GM12873 (cell line): ENCODE data around the gene NIT1.

Source experiments
- TF ChIP-seq, protein P1 (sequence below): IDR thresholded peaks from 2 replicates; pipeline ENCODE4 v1.5.1; 2012; ENCODE audit warnings: low read depth, mild to moderate bottlenecking, moderate library complexity, low read length, control low read depth; ENCODE audit not compliant: insufficient read depth; ENCODE audit errors: missing control alignments

Gene NIT1, protein sequence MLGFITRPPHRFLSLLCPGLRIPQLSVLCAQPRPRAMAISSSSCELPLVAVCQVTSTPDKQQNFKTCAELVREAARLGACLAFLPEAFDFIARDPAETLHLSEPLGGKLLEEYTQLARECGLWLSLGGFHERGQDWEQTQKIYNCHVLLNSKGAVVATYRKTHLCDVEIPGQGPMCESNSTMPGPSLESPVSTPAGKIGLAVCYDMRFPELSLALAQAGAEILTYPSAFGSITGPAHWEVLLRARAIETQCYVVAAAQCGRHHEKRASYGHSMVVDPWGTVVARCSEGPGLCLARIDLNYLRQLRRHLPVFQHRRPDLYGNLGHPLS

DNA sequence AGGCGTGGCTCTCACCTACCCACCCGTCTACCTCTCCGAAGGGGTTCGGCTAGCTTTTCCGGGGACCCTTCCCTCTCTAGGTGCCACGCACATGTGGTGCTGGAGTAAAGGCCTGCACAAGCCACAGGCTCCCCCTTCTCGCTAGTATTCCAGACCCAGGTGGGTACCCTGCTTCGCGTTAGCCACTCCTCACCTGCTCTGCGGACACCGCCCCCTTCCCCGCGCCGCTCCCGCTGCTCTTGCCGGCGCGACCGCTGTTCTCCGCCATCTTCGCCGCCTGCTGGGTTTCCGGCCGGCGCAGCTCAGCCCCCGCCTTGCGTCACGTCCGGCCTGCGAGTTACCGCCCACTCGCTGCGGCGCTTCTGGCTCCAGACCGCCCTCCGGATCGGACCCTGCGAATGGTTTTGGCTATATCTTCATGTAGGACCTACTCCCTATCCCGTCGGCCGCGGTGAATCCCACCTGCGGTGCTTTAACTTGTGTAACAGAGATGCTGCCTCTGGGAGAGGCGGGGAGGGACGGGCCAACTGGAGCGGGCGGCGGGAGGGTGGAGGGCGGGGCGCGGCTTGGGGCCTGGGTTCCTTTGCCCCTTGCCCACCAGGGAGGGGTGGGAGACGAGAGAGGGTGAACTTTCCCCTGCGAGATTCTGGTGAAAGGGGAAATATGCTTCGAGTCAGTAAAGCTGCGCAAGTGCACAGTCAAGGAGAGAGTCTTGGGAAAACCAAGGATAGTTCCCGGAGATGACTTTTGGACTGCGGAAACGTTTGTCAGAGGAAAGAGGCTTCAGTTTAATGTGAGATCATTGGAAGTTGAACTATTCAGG, at the start of gene NIT1, which contains the start of gene PFDN2:
TSS of gene NIT1 (plus strand) at position 347 of the 823 bp plus-strand sequence. CDS start at position 419, 72 bp downstream.
TSS of gene PFDN2 (minus strand) at position 279 of the 823 bp plus-strand sequence. CDS start at position 268, 11 bp downstream.
- TF ChIP-seq, protein P1, sequence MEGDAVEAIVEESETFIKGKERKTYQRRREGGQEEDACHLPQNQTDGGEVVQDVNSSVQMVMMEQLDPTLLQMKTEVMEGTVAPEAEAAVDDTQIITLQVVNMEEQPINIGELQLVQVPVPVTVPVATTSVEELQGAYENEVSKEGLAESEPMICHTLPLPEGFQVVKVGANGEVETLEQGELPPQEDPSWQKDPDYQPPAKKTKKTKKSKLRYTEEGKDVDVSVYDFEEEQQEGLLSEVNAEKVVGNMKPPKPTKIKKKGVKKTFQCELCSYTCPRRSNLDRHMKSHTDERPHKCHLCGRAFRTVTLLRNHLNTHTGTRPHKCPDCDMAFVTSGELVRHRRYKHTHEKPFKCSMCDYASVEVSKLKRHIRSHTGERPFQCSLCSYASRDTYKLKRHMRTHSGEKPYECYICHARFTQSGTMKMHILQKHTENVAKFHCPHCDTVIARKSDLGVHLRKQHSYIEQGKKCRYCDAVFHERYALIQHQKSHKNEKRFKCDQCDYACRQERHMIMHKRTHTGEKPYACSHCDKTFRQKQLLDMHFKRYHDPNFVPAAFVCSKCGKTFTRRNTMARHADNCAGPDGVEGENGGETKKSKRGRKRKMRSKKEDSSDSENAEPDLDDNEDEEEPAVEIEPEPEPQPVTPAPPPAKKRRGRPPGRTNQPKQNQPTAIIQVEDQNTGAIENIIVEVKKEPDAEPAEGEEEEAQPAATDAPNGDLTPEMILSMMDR, result no peak

DNA sequence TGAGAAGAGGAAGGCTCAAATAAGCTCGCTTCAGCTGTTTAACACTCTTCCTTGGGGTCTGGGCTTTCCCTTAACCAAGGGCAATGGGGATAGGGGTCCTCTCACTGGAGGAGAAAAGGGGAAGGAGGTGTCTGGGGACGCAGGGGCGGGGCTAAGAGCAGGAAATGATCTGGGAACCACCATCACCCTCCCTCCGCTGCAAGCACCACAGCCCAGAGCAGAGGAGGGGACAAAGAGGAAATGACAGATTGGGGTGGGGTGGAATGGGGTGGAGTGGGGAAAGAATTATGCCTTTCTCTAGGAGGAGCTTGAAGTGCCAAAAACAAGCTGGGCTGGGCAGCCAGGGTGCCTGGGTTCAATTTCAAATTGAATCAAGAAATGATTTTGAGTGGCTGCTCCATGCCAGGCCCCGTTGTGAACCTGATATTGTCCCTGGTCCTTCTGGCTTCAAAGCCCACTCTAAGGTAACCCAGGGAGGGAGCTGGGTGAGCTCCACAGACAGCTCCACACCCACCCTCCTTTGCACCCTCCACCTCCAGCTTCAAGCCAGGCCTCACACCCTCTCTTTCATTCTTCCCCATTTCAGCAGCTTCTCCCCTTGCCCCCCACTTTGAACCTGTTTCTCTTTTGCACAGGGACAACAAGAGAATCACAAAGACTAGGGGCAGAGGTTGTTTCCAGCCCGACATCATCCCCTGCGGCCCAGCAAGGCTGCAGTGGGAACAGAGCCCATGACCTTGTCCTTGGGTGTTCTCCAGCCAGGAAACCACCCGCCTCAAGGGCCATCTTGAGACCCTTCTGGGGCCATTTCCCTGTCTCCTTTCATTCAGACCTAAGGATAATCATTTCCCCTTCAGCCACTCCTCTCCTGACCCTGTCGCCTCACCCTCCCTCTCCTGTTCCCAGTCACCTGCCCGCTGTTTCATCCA, 49.3 kb upstream of the NIT1 start:
- TF ChIP-seq, protein P1, result no peak

DNA sequence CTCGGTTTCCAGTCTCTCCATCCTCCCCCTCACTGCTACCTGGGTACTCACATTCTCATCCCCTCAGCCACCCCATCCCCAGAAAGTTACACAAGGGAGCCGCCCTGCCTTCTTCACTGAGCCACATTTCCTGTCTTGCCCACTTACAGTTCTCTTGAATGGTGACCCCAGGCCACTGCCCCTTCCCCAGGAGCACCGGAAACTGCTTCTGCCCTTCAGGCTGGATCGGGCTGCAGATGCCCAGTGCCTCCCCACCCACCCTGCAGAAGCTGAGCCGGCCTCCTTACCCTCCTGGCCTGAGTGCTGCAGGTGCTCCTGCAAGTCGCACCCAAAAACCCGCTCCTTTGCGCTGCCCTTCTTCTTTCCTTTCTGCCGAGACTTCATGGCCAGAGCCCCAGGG, 48.7 kb upstream of the NIT1 start:
- TF ChIP-seq, protein P1, result no peak

DNA sequence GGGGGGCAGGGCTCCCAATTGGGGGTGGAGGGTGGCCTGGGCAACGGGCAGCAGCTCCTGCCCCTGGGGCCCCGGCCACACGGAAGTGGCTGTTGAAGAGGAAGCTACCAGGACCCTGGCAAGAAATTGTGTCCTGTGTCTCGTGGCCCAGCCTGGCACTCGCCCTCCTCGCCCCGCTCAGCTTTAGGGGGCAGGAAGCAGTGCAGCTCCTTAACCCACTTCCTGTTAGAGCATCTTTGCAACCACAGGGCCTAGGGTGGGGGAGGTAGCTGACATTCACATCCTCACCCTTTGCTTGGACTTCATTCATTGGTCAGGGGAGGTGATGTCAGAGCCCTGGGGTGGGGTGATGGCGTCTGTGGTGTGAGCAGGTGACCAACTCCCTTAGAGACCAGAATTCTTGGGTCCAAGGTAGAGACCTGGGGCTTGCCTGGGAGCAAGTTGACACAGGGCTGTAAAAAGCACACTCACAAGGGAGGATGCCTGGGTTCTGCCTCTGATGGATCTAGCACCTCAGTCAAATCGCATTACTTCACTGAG, 48.1 kb upstream of the NIT1 start, which contains the start of gene ARHGAP30:
TSS of gene ARHGAP30 (minus strand) at position 161 of the 540 bp plus-strand sequence. CDS start 267 bp downstream, outside the sequence.
- TF ChIP-seq, protein P1, result no peak

DNA sequence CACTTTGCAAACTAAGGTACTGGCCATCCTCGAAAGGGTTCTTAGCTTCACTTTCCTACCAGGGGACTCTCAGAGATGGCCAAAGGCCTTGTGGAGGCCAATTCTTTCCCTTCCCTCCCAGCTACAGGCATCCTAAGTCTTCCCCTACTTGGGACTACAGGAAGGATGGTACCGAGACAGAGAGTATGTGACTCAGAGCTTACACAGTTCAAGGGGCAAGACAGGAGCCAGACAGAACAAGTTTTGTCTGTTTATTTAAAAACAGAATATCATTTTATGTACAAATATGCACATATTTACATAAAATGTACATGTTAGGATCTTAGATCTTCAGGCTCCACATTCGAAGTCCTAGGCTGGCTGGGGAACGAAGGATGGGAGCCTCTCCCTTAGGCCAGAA, 47.1 kb upstream of the NIT1 start:
- TF ChIP-seq, protein P1, result no peak

DNA sequence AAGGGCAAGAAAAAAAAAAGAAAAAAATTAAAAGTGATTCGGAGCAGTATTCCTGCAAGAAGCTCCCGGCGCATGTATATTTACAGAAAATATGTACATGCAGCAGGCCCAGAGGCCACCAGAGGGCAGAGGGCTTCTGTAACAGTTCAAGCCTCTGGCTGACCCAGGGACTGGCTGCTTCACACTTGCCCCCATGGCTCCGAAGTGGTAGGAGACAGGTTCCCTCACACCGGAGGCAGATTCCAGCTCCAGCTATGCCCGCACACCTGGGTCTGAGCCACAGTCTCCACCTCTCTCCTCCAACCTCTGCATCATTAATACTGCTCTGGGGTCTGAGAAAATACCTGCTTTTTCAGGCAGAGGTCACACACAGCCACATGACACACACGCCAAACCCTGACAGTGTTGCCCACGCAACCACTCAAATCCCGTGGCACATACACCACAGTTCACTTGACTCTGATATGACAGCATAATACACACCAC, 46.0 kb upstream of the NIT1 start:
- TF ChIP-seq, protein P1, result peak; percentile 80
